ENCODE measurements around the gene FBRSL1. TPM values are rescaled to one million over a fixed set of nuclear protein-coding genes. Genes with fewer than 3 reads are reported as not detected.
A peak's percentile ranks its signal among the peaks of the same experiment; 100 is the strongest.

Gene FBRSL1
- polyA plus RNA-seq, 1 of the 3 experiments (the other 2 are of a cell fraction) = 5.5 TPM

DNA sequence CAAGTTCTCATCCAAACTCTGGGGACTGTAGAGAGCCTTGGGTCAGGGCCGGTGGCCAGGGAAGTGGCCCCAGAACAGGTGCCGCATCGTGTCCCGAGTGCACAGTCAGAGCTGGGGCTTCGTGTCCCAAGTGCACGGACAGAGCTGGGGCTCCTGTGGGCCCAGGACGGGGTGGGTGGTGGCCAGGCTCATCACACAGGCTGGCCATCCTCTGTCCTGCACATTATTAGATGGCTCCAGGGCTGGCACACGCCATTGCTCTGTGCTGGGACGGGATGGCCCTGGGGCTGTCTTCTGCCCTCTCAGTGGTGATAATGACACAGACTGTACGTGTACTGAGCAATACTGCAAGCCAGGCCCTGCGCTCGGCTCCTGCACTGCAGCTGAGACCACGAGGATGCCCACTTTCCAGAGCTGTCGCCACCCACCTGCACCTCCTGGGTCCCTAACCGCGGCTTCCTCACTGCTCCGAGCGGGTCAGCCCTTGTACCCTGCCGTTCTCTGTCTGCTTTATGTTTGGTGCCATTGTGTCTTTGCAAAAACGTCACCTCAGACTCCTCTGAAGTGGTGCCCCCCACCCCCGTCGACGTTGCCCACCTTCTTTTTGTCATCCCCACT, 1.9 kb downstream of the FBRSL1 start:
- Histone ChIP-seq H4K20me1 (ENCODE audit: insufficient read depth) (peaks cover 62% of the 10 kb centered on the region), H3K9me3 (no peaks in the 10 kb centered on the region)

GRCh38 chr12:132492522-132492921, 2.6 kb downstream of the FBRSL1 start:
- no peaks in the 10 kb centered on the region for H3K27me3 ChIP-seq (ENCODE audit: insufficient read depth)
- no peak for DNase-seq
- peaks cover 0 to 51% of the 10 kb centered on the region in 2 experiments; a peak in 1 of 4 replicates for H3K4me1 ChIP-seq (ENCODE audit: control insufficient read depth in 1 of 2, insufficient read depth in 2 of 2, low read depth in 1 of 2, low read length in 1 of 2)
- H2AFZ ChIP-seq (ENCODE audit: low read depth) = no peak overlapping the region
- H3K9ac ChIP-seq = no peak overlapping the region
- no peaks in the 10 kb centered on the region for H3K9me3 ChIP-seq
- no peaks in the 10 kb centered on the region for H3K9me2 ChIP-seq
- H3K36me3 ChIP-seq (replicated peaks in 1 of 2; ENCODE audit: control insufficient read depth in 1 of 2, insufficient read depth in 2 of 2, low read length in 1 of 2) = peaks cover 0 to 4% of the 10 kb centered on the region in 2 experiments
- H3K4me2 ChIP-seq = peak overlapping the region; percentile 100
- H3K27ac ChIP-seq (ENCODE audit: low read depth in 2 of 2, low read length in 1 of 2) = no peak overlapping the region
- H3K79me2 ChIP-seq (ENCODE audit: insufficient read depth) = peaks cover 69% of the 10 kb centered on the region
- POLR2A ChIA-PET = no interaction called here
- peaks cover 69% of the 10 kb centered on the region for H4K20me1 ChIP-seq (ENCODE audit: insufficient read depth)
- 0 out of 4 replicates have a peak overlapping the region, but pooled peaks of 1 of the 2 experiments have one; percentile 73 for H3K4me3 ChIP-seq (ENCODE audit: low read depth in 2 of 2, low read length in 1 of 2)
- 90% methylated on average over 8 of the region's 12 CpGs for WGBS (ENCODE audit: low lambda C conversion rate)
- CTCF ChIA-PET = no interaction called here
- H3F3A ChIP-seq (replicated peaks; ENCODE audit: insufficient read depth) = no peaks in the 10 kb centered on the region
- TF ChIP-seq NRF1 (IDR thresholded peaks at IDR 0.05; ENCODE audit: low read depth, low read length) (no peak), EP300 (IDR thresholded peaks at IDR 0.05; ENCODE audit: borderline replicate concordance in 1 of 2, low read depth in 1 of 2, low read length in 1 of 2) (no peak), EZH2phosphoT487 (IDR thresholded peaks at IDR 0.05; ENCODE audit: borderline replicate concordance, low read depth) (no peak), USF2 (IDR thresholded peaks at IDR 0.05; ENCODE audit: borderline replicate concordance, low read depth, low read length) (no peak), GABPA (IDR thresholded peaks at IDR 0.05; ENCODE audit: low read depth) (no peak), POLR2AphosphoS5 (IDR thresholded peaks at IDR 0.05; ENCODE audit: low read depth, low read length) (no peak), CTCF (IDR thresholded peaks at IDR 0.05) (no peak), TCF12 (IDR thresholded peaks at IDR 0.05) (no peak), MEF2A (IDR thresholded peaks at IDR 0.05; ENCODE audit: borderline replicate concordance, low read depth) (no peak), USF1 (IDR thresholded peaks at IDR 0.05; ENCODE audit: borderline replicate concordance, low read depth) (no peak)
- TF ChIP-seq, protein P1, sequence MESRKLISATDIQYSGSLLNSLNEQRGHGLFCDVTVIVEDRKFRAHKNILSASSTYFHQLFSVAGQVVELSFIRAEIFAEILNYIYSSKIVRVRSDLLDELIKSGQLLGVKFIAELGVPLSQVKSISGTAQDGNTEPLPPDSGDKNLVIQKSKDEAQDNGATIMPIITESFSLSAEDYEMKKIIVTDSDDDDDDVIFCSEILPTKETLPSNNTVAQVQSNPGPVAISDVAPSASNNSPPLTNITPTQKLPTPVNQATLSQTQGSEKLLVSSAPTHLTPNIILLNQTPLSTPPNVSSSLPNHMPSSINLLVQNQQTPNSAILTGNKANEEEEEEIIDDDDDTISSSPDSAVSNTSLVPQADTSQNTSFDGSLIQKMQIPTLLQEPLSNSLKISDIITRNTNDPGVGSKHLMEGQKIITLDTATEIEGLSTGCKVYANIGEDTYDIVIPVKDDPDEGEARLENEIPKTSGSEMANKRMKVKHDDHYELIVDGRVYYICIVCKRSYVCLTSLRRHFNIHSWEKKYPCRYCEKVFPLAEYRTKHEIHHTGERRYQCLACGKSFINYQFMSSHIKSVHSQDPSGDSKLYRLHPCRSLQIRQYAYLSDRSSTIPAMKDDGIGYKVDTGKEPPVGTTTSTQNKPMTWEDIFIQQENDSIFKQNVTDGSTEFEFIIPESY (IDR thresholded peaks at IDR 0.05; ENCODE audit: borderline replicate concordance, low read depth) = no peak

More for the DNA sequence above, 1.9 kb downstream of the FBRSL1 start:
- H3K27ac ChIP-seq (ENCODE audit: low read depth in 2 of 2, low read length in 1 of 2) = no peak overlapping the region
- no peaks in the 10 kb centered on the region for H3F3A ChIP-seq (replicated peaks; ENCODE audit: insufficient read depth)
- peaks cover 0 to 4% of the 10 kb centered on the region in 2 experiments for H3K36me3 ChIP-seq (replicated peaks in 1 of 2; ENCODE audit: control insufficient read depth in 1 of 2, insufficient read depth in 2 of 2, low read length in 1 of 2)
- peak overlapping the region; percentile 68; the same call in 1 of the 2 replicates for H3K9ac ChIP-seq
- H3K9me2 ChIP-seq = no peaks in the 10 kb centered on the region
- DNase-seq = no peak
- no peaks in the 10 kb centered on the region for H3K27me3 ChIP-seq (ENCODE audit: insufficient read depth)
- H3K79me2 ChIP-seq (ENCODE audit: insufficient read depth) = peaks cover 62% of the 10 kb centered on the region
- H2AFZ ChIP-seq (ENCODE audit: low read depth) = no peak overlapping the region
- H3K4me3 ChIP-seq (ENCODE audit: low read depth in 2 of 2, low read length in 1 of 2) = peak overlapping the region; percentile 73 to 76
- WGBS (ENCODE audit: low lambda C conversion rate) = 72% methylated on average over 12 of the region's 23 CpGs
- POLR2A ChIA-PET = no interaction called here
- TF ChIP-seq, protein P2, sequence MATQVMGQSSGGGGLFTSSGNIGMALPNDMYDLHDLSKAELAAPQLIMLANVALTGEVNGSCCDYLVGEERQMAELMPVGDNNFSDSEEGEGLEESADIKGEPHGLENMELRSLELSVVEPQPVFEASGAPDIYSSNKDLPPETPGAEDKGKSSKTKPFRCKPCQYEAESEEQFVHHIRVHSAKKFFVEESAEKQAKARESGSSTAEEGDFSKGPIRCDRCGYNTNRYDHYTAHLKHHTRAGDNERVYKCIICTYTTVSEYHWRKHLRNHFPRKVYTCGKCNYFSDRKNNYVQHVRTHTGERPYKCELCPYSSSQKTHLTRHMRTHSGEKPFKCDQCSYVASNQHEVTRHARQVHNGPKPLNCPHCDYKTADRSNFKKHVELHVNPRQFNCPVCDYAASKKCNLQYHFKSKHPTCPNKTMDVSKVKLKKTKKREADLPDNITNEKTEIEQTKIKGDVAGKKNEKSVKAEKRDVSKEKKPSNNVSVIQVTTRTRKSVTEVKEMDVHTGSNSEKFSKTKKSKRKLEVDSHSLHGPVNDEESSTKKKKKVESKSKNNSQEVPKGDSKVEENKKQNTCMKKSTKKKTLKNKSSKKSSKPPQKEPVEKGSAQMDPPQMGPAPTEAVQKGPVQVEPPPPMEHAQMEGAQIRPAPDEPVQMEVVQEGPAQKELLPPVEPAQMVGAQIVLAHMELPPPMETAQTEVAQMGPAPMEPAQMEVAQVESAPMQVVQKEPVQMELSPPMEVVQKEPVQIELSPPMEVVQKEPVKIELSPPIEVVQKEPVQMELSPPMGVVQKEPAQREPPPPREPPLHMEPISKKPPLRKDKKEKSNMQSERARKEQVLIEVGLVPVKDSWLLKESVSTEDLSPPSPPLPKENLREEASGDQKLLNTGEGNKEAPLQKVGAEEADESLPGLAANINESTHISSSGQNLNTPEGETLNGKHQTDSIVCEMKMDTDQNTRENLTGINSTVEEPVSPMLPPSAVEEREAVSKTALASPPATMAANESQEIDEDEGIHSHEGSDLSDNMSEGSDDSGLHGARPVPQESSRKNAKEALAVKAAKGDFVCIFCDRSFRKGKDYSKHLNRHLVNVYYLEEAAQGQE (IDR thresholded peaks at IDR 0.05; ENCODE audit: low read depth, low read length) = no peak
- H3K4me2 ChIP-seq = peak overlapping the region; percentile 100
- CTCF ChIA-PET = interaction anchor here (0.8 to 1.4 kb wide), 2 partner anchors 32 to 78 kb away, joined by 3 to 5 read pairs; no protein-coding TSS in a partner anchor
- H3K4me1 ChIP-seq (ENCODE audit: control insufficient read depth in 1 of 2, insufficient read depth in 2 of 2, low read depth in 1 of 2, low read length in 1 of 2) = peaks cover 0 to 51% of the 10 kb centered on the region in 2 experiments; a peak in 1 of 4 replicates

Measured in SK-N-SH (cell line).